HepG2 (cell line): ENCODE data around the gene NPHP4. TPM values are rescaled to one million over a fixed set of nuclear protein-coding genes. Genes with fewer than 3 reads are reported as not detected.

Experiments
- BRD4 ChIP-seq: sonication (generic); formaldehyde crosslinking; IDR thresholded peaks from 2 replicates; pipeline ENCODE4 v1.4.0; 2020; ENCODE audit warnings: missing genetic modification reagents
- ELF1 ChIP-seq: sonication (generic); formaldehyde crosslinking; IDR thresholded peaks from 2 replicates; pipeline ENCODE4 v1.4.0; 2020; ENCODE audit warnings: missing genetic modification reagents
- EP300 ChIP-seq, 3 experiments: sonication (generic) in 1 of 3; formaldehyde crosslinking in 1 of 3; IDR thresholded peaks; 2 replicates each; pipeline versions ENCODE4 v1.5.1 to v1.6.1; 2011 to 2020; ENCODE audit warnings: low read depth in 2 of 3, low read length in 2 of 3, borderline replicate concordance in 1 of 3, improper control_type of control experiment in 1 of 3, mild to moderate bottlenecking in 1 of 3, missing genetic modification reagents in 1 of 3, moderate library complexity in 1 of 3
- HNRNPUL1 ChIP-seq: fragments of 200-400 bp; formaldehyde crosslinking; IDR thresholded peaks from 2 replicates; pipeline ENCODE4 v1.6.1; 2017; ENCODE audit warnings: low read depth, mild to moderate bottlenecking, low read length, moderate library complexity
- PCBP2 ChIP-seq: fragments of 200-400 bp; formaldehyde crosslinking; optimal IDR thresholded peaks from 2 replicates; pipeline ENCODE3; 2018; ENCODE audit warnings: low read length, low read depth; ENCODE audit not compliant: poor library complexity, severe bottlenecking
- POGZ ChIP-seq: sonication (generic); formaldehyde crosslinking; IDR thresholded peaks from 2 replicates; pipeline ENCODE4 v1.4.0; 2020; ENCODE audit warnings: mild to moderate bottlenecking, missing genetic modification reagents
- SIN3A ChIP-seq: IDR thresholded peaks from 2 replicates; pipeline ENCODE4 v1.6.1; 2011; ENCODE audit warnings: low read depth, mild to moderate bottlenecking, control low read depth, low read length, borderline replicate concordance
- SMAD3 ChIP-seq: sonication (generic); formaldehyde crosslinking; IDR thresholded peaks from 2 replicates; pipeline ENCODE4 v1.4.0; 2020; ENCODE audit warnings: missing genetic modification reagents
- U2AF1 ChIP-seq: fragments of 200-400 bp; formaldehyde crosslinking; optimal IDR thresholded peaks from 2 replicates; pipeline ENCODE3; 2017; ENCODE audit warnings: mild to moderate bottlenecking, low read depth, low read length
- WIZ ChIP-seq: sonication (generic); formaldehyde crosslinking; IDR thresholded peaks from 2 replicates; pipeline ENCODE4 v1.5.1; 2020; ENCODE audit warnings: mild to moderate bottlenecking, missing genetic modification reagents
- ZNF232 ChIP-seq: sonication (generic); formaldehyde crosslinking; IDR thresholded peaks from 2 replicates; pipeline ENCODE4 v1.4.0; 2020; ENCODE audit warnings: missing genetic modification reagents, borderline replicate concordance
- ZNF329 ChIP-seq: sonication (generic); formaldehyde crosslinking; IDR thresholded peaks from 2 replicates; pipeline ENCODE4 v1.9.0; 2021; ENCODE audit warnings: low read depth, mild to moderate bottlenecking, missing genetic modification reagents
- ZNF460 ChIP-seq: sonication (generic); formaldehyde crosslinking; IDR thresholded peaks from 2 replicates; pipeline ENCODE4 v1.5.1; 2020; ENCODE audit warnings: missing genetic modification reagents, mild to moderate bottlenecking, borderline replicate concordance
- ZNF563 ChIP-seq: sonication (generic); formaldehyde crosslinking; IDR thresholded peaks from 2 replicates; pipeline ENCODE4 v1.8.0; 2022; ENCODE audit warnings: mild to moderate bottlenecking, moderate library complexity, missing genetic modification reagents
- ZNF713 ChIP-seq: sonication (generic); formaldehyde crosslinking; IDR thresholded peaks from 2 replicates; pipeline ENCODE4 v1.4.0; 2020; ENCODE audit warnings: mild to moderate bottlenecking, missing genetic modification reagents
- ZNF792 ChIP-seq: IDR thresholded peaks from 2 replicates; pipeline ENCODE4 v1.6.1; 2016
- ZNF878 ChIP-seq: sonication (generic); formaldehyde crosslinking; IDR thresholded peaks from 2 replicates; pipeline ENCODE4 v1.8.1; 2023; ENCODE audit warnings: mild to moderate bottlenecking, missing genetic modification reagents, moderate library complexity
- ZSCAN21 ChIP-seq: sonication (generic); formaldehyde crosslinking; IDR thresholded peaks from 2 replicates; pipeline ENCODE4 v1.8.0; 2022; ENCODE audit warnings: mild to moderate bottlenecking, missing genetic modification reagents, moderate library complexity, borderline replicate concordance
- polyA plus RNA-seq, 8 experiments: library from polyadenylated mRNA; depleted of rRNA in 3 of 8; stranded (reverse) in 7 of 8; unstranded in 1 of 8; fragments of >200 nt; fragmentation: Illumina TruSeq in 4 of 8; extraction: Trizol in 4 of 8; gene quantifications; 2 replicates each; pipeline versions ENCODE4 v1.2.1 to v1.2.3, GENCODE V29; 2011 to 2016; ENCODE audit warnings: low read depth in 4 of 8, missing spikeins in 1 of 8, mixed read lengths in 1 of 8; ENCODE audit not compliant: insufficient read depth in 1 of 8
- total RNA-seq, 5 experiments: library from RNA; depleted of rRNA; stranded (reverse); fragments of >200 nt; fragmentation: Illumina TruSeq; extraction: Trizol; gene quantifications; 2 replicates each; pipeline ENCODE4 v1.2.3, GENCODE V29; 2016; ENCODE audit warnings: low read depth in 1 of 5
- TF ChIP-seq, protein P1 (sequence below): sonication (generic); formaldehyde crosslinking; conservative IDR thresholded peaks from 2 replicates; pipeline ENCODE4 v1.8.0; 2022; ENCODE audit warnings: mild to moderate bottlenecking, moderate library complexity, missing genetic modification reagents
- TF ChIP-seq, protein P2 (sequence below): fragments of 450-650 bp; IDR thresholded peaks from 2 replicates; pipeline ENCODE4 v1.6.1; 2017
- TF ChIP-seq, protein P3 (sequence below): sonication (generic); formaldehyde crosslinking; IDR thresholded peaks from 2 replicates; pipeline ENCODE4 v1.4.0; 2020; ENCODE audit warnings: missing genetic modification reagents

The NPHP4 gene
- total and polyA plus RNA-seq, 2 of the 13 experiments (the other 11 are each of a cell fraction or from before 2014, with no cell fraction given): 4.4 to 6.8 TPM

DNA sequence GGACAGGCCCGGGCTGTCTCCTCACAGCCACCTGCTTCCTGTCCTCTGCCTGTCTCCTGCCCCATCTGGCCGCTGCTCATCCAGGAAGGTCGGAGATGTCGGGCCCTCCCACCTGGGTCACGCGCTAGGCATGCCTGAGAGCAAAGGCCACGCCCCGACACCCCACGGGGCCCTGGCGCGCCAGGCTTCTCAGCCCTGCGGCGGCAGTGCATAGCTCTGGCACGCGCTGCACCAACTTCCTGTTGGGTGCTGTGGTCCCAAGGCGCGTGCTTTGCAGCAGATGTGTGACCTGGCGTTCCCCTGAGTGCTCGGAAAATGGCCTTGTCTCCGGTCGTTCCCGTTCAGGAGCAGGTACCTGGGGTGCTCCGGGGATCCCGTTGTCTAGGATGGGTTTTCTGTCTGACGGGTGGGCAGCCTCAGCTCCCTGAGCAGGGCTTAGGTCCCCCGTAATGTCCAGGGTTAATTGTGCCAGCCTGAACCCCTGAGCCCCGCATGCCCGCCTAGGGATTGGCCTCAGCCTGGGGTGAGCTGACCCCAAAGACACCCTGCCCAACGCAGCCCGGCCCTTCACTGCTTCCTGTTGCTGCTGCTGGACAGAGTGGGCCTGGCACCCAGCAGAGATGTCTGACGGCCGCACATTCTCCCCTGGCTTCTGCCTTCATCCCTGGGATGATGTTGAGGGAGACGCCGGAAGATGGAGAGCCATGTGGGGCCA is 34.0 kb upstream of the NPHP4 start (continued):
- TF ChIP-seq ZNF329 (CRISPR knock-in tag): no peak
- no peak for TF ChIP-seq SMAD3 (CRISPR knock-in tag)
- TF ChIP-seq, protein P1, sequence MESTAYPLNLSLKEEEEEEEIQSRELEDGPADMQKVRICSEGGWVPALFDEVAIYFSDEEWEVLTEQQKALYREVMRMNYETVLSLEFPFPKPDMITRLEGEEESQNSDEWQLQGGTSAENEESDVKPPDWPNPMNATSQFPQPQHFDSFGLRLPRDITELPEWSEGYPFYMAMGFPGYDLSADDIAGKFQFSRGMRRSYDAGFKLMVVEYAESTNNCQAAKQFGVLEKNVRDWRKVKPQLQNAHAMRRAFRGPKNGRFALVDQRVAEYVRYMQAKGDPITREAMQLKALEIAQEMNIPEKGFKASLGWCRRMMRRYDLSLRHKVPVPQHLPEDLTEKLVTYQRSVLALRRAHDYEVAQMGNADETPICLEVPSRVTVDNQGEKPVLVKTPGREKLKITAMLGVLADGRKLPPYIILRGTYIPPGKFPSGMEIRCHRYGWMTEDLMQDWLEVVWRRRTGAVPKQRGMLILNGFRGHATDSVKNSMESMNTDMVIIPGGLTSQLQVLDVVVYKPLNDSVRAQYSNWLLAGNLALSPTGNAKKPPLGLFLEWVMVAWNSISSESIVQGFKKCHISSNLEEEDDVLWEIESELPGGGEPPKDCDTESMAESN (CRISPR knock-in tag): no peak; the same call in 1 of the 2 replicates
- TF ChIP-seq ZSCAN21 (CRISPR knock-in tag): no peak
- TF ChIP-seq ELF1 (CRISPR knock-in tag): peak; percentile 63
- no peak for TF ChIP-seq ZNF713 (CRISPR knock-in tag)
- TF ChIP-seq ZNF878 (CRISPR knock-in tag): peak; percentile 86; the same call in 1 of the 2 replicates
- TF ChIP-seq ZNF232 (CRISPR knock-in tag): peak; percentile 90
- TF ChIP-seq HNRNPUL1: no peak
- TF ChIP-seq EP300 (IDR thresholded peaks at IDR 0.05; ENCODE audit: low read depth in 2 of 2, low read length in 2 of 2): no peak
- peak; percentile 58; the same call in 1 of the 2 replicates for TF ChIP-seq EP300 (CRISPR knock-in tag; IDR thresholded peaks at IDR 0.05; ENCODE audit: borderline replicate concordance)
- no peak for TF ChIP-seq ZNF563 (CRISPR knock-in tag)
- no peak; the same call in 1 of the 2 replicates for TF ChIP-seq POGZ (CRISPR knock-in tag)
- TF ChIP-seq ZNF460 (CRISPR knock-in tag): no peak
- TF ChIP-seq U2AF1: no peak
- TF ChIP-seq, protein P2, sequence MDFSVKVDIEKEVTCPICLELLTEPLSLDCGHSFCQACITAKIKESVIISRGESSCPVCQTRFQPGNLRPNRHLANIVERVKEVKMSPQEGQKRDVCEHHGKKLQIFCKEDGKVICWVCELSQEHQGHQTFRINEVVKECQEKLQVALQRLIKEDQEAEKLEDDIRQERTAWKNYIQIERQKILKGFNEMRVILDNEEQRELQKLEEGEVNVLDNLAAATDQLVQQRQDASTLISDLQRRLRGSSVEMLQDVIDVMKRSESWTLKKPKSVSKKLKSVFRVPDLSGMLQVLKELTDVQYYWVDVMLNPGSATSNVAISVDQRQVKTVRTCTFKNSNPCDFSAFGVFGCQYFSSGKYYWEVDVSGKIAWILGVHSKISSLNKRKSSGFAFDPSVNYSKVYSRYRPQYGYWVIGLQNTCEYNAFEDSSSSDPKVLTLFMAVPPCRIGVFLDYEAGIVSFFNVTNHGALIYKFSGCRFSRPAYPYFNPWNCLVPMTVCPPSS: no peak
- no peak for TF ChIP-seq WIZ
- no peak for TF ChIP-seq ZNF792 (CRISPR knock-in tag)
- peak; percentile 66; the same call in 1 of the 2 replicates for TF ChIP-seq BRD4 (CRISPR knock-in tag)
- TF ChIP-seq, protein P3, sequence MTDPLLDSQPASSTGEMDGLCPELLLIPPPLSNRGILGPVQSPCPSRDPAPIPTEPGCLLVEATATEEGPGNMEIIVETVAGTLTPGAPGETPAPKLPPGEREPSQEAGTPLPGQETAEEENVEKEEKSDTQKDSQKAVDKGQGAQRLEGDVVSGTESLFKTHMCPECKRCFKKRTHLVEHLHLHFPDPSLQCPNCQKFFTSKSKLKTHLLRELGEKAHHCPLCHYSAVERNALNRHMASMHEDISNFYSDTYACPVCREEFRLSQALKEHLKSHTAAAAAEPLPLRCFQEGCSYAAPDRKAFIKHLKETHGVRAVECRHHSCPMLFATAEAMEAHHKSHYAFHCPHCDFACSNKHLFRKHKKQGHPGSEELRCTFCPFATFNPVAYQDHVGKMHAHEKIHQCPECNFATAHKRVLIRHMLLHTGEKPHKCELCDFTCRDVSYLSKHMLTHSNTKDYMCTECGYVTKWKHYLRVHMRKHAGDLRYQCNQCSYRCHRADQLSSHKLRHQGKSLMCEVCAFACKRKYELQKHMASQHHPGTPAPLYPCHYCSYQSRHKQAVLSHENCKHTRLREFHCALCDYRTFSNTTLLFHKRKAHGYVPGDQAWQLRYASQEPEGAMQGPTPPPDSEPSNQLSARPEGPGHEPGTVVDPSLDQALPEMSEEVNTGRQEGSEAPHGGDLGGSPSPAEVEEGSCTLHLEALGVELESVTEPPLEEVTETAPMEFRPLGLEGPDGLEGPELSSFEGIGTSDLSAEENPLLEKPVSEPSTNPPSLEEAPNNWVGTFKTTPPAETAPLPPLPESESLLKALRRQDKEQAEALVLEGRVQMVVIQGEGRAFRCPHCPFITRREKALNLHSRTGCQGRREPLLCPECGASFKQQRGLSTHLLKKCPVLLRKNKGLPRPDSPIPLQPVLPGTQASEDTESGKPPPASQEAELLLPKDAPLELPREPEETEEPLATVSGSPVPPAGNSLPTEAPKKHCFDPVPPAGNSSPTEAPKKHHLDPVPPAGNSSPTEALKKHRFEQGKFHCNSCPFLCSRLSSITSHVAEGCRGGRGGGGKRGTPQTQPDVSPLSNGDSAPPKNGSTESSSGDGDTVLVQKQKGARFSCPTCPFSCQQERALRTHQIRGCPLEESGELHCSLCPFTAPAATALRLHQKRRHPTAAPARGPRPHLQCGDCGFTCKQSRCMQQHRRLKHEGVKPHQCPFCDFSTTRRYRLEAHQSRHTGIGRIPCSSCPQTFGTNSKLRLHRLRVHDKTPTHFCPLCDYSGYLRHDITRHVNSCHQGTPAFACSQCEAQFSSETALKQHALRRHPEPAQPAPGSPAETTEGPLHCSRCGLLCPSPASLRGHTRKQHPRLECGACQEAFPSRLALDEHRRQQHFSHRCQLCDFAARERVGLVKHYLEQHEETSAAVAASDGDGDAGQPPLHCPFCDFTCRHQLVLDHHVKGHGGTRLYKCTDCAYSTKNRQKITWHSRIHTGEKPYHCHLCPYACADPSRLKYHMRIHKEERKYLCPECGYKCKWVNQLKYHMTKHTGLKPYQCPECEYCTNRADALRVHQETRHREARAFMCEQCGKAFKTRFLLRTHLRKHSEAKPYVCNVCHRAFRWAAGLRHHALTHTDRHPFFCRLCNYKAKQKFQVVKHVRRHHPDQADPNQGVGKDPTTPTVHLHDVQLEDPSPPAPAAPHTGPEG (CRISPR knock-in tag): peak; percentile 86
- TF ChIP-seq PCBP2: no peak
- TF ChIP-seq SIN3A: no peak
